OCI-LY7 (cell line): ENCODE measurements around the gene UBAP1.

ENCODE experiments used
- EZH2phosphoT487 ChIP-seq: fragments of 200-600 bp; sonication (generic); IDR thresholded peaks from 2 replicates; pipeline ENCODE4 v1.6.1; 2018; ENCODE audit warnings: low read depth, borderline replicate concordance, mild to moderate bottlenecking, mixed run types, antibody characterized with exemption, low read length, moderate library complexity, mixed read lengths
- TF ChIP-seq, protein P1 (sequence below): fragments of 200-600 bp; sonication (generic); conservative IDR thresholded peaks from 2 replicates; pipeline ENCODE4 v1.5.1; 2014; ENCODE audit warnings: mild to moderate bottlenecking, antibody characterized with exemption, low read length, moderate library complexity, mixed read lengths

- TF ChIP-seq, protein P1, sequence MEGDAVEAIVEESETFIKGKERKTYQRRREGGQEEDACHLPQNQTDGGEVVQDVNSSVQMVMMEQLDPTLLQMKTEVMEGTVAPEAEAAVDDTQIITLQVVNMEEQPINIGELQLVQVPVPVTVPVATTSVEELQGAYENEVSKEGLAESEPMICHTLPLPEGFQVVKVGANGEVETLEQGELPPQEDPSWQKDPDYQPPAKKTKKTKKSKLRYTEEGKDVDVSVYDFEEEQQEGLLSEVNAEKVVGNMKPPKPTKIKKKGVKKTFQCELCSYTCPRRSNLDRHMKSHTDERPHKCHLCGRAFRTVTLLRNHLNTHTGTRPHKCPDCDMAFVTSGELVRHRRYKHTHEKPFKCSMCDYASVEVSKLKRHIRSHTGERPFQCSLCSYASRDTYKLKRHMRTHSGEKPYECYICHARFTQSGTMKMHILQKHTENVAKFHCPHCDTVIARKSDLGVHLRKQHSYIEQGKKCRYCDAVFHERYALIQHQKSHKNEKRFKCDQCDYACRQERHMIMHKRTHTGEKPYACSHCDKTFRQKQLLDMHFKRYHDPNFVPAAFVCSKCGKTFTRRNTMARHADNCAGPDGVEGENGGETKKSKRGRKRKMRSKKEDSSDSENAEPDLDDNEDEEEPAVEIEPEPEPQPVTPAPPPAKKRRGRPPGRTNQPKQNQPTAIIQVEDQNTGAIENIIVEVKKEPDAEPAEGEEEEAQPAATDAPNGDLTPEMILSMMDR, result no peak
- TF ChIP-seq EZH2phosphoT487, result no peak
These were observed 76.4 kb downstream of the UBAP1 start for GRCh38 chr9:34254966-34255825.
